Left renal cortex interstitium (tissue), 4 donors: ENCODE data around the gene CNTD1. TPM values are rescaled to one million over a fixed set of nuclear protein-coding genes. Genes with fewer than 3 reads are reported as not detected.

Experiments
- DNase-seq, 4 donors: peaks; one replicate each; pipeline ENCODE4 v3.0.0-alpha.2; 2013; ENCODE audit warnings: low read depth in 4 of 4, low spot score in 2 of 4, missing footprints in 1 of 4
- polyA plus RNA-seq, 4 donors: library from polyadenylated mRNA; unstranded; fragments of 120-200 nt; gene quantifications; one replicate each; pipeline ENCODE4 v1.2.1, GENCODE V29; 2013; ENCODE audit not compliant: insufficient read length in 4 of 4

The CNTD1 gene
- polyA plus RNA-seq, 4 donors = 0.86 to 3.8 (median 2.1) TPM

DNA sequence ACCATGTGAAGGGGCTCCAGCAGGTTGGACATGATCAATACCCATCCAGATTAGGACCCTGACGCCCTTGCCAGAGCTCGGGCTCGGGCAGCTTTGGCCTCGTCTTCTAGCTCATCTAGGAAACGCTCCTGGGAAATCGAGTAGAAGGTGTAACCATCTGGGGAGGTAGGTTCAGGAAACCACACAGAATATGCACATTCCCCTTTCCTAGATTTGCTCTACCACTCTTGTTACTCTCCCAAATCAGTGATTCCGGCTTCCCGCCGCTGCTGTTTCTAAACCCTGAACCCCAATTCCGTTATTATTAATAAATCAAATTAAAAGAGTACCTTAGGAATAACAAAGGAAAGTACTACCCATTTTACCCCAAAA is 664 bp upstream of the CNTD1 start:
- DNase-seq = no peak

- DNase-seq = no peak
Measured at GRCh38 chr17:42803074-42803883, 4.6 kb downstream of the CNTD1 start.

DNA sequence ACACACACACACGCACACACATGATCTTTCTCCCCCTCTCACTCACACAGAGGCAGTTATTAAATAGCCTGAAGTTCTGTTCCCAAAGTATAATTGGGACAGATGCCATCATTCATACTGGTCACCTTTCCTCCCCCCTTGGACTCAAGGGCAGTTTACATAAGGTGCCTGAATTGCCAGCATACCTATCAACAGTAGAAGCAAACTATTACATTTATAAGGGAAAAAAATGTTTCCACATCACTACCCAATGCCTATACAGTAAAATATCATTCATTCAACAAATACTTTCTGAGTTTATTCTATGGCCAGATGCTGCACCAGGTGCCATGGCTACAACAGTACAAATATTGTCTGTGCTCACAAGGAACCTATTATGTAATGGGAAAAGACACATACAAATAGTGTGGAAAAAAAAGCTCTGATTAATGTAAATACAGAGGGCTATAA is 6.3 kb downstream of the CNTD1 start:
- DNase-seq = no peak

DNA sequence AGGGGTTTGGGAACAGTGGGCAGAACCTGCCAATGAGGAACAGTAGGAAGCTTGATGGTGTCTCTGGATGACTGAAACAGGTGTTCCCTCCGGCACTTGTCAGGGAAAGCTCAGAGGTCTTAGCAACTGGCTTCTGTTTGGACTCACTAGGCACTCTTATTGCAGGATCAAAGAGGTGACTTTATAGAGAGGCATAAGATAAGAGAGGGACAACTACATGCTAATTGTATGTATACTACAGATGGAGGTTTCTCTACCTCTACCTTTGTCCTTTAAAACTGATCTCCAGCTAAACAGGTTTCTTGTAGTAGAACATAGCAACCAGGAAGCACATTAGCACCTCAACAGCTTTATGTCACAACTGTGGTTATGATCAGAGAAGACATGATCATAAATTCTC is 7.6 kb downstream of the CNTD1 start:
- DNase-seq = no peak

DNA sequence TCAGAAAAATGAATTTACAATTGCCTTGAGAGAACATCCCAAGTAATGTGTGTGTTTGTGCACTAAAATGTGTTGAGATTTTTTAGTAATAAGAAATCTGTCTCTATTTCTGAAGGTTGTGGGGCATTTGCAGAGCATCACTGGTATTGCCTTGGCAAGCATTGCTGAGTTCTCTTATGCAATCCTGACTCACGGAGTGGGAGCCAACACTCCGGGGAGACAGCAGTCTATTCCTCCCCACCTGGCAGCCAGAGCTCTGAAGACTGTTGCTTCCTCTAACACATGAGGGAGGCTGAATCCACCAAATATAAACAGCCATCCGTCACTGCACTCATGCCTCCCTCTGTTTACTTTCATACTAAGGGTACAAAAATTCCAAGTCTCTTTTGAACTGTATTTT is 10.6 kb downstream of the CNTD1 start:
- DNase-seq = no peak

GRCh38 chr17:42814633-42815399 is 16.2 kb downstream of the CNTD1 start:
- no peak for DNase-seq

- DNase-seq = no peak
Measured at GRCh38 chr17:42817866-42818265, 19.2 kb downstream of the CNTD1 start.

DNA sequence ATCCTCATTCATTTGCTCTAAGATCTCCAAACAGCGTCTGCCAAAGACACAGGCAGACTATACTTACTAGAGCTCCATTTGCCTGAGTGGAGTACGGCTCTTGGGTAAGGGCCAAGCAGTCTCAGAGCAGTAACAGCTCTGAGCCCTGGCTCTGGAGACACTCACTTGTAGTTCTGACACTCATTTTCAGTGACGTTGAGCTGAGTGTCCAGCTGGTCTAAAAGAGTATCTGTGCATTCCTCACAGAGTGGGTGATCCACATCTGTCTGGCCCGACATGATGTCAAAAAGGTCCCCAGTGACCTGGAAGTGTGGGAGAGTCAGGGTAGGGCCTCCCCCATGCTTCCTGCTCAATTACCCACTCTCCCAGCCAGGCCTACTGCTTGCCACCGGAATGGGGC is 19.7 kb downstream of the CNTD1 start:
- DNase-seq = no peak

- no peak for DNase-seq
Measured at GRCh38 chr17:42819939-42820535, 21.4 kb downstream of the CNTD1 start.

- DNase-seq = no peak
Measured at GRCh38 chr17:42821176-42821575, 22.5 kb downstream of the CNTD1 start.

DNA sequence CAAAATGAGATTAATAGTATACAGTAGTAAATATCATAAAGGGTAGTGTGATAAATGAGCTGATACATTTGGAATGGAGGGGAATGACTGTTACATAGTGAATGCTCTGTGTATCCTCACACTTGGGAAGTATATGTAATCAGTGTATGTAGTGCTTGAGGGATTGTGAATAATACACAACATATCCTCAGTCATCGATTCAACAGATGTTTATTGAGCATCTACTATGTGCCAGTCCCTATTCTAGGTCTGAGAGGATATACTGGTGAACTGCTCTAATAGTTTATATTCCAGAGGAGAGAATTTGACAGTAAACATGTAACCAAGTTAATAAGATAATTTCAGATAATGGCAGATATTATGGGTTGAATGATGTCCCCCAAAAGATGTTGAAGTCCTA is 28.8 kb downstream of the CNTD1 start:
- no peak for DNase-seq

- DNase-seq = no peak
Measured at GRCh38 chr17:42830971-42831370, 32.3 kb downstream of the CNTD1 start.

DNA sequence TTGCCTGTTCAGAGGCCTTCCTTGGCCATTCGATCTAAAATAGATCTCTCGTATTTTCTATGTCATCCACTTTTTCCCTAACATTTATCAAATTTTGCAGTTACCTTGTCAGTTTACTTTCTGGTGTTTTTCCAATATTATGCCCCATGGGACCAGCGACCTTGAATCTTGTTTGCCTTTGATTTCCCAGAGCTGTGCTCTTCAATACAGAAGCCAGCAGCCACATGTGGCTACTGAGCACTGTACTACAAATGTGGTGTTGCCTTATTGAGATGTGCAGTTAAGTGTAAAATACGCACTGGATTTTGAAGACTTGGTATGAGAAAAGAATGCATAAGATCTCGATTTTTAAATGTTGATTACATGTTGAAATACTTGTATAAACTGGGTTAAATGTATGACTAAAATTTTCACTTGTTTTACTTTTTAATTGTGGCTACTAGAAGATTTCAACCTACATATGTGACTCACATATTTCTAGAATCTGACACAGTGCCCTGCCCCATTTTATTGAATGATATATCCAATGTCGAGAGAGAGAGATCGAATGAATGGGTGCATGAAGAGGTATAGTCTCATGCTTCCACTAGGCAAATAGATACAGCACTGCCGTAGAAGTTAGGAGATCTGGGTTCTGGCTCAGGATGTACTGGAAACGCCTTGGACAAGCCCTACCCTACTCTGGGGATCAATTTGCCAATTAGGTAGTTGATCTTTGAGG is 33.7 kb downstream of the CNTD1 start:
- DNase-seq = no peak

DNA sequence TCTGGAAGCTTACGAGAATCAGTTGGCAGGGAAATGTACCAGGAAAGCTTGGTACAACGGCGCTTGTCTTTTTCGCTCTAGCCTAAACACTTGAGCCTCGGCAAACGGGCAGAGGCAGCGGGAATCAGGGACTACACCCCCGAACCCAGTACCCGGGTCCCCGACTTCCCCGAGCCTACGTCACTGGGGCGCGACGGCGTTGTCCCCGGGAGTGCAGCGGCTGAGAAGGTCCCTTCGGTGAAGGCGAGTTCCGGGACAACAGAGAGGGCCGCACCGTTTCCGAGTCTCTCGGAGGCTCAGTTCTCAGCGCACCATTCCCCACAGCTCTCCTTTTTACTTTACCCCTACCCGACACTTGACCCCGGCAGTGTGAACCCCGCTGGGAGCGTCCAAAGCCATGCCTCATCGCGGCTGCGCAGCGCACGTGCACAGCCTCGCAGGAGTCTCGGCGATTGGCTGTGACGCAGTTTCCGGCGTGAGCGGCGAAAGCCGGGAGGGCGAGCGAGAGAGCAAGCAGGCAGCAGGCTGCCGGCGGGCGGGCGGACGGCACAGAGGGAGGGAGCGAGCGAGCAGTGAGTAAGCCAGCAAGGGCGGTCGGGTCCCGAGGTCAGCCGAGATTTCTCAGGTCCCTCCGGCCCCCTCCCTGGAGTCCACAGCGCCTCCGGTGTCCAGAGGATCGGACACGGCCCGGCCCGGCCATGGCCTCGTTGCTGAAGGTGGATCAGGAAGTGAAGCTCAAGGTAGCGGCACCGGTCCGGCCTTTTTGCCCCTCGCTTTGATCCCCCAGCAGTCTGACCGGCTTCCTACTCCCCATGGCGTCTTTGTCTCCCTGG is 34.5 kb downstream of the CNTD1 start, which contains the start of gene PSME3:
Gene PSME3 (plus strand): TSS at position 464 of the 833 bp plus-strand sequence. CDS start 235 bp downstream, at position 699.
- peak; percentile 76 to 87 (median 80) for DNase-seq

DNA sequence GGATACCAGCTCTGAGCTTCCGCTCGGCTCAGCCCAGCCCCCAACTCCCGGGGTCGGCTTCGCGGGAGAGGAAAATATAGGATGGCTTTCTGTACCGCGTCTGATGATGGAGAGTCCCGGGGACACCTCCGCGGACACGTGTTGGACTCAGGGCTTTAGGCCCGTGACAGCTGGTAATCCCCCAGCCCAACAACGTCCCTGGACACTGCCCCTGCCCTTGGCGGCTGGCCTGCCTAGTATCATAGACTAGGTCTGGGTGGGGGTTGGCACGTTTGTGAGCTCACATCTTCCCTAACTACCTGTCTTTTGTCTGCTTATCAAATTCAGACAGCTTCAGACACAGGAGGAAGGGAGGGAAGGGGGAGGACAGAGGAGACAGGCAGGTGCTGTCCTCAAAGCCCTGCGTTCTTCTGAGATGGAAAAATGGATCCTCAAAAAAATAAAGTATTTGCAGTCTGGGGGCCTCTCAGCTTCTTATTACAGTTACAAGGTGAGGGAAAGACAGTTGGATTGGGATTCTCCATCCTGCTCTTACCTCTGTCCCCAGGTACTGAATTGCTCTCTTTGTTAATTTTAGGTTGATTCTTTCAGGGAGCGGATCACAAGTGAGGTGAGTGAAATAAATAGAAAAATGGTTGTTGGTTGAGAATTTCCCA is 35.2 kb downstream of the CNTD1 start:
- DNase-seq = no peak

DNA sequence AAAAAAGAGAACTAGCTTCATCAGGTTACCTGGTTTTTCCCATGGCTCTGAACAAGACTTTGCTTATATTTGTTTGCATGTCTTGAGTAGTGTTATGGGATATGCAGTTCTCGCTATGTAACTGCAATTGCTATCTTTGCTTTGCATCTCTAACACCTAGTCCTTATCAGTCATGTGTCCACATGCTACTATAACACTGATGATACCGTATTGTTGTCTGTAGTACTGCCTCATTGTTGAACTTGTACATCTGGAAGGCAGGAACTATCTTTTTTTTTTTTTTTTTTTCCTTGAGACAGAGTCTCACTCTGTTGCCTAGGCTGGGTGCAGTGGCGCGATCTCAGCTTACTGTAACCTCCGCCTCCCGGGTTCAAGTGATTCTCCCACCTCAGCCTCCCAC is 37.1 kb downstream of the CNTD1 start:
- no peak for DNase-seq

- no peak for DNase-seq
Measured at GRCh38 chr17:42841975-42842685, 43.5 kb downstream of the CNTD1 start.

GRCh38 chr17:42843358-42843934 is 44.8 kb downstream of the CNTD1 start:
- DNase-seq = peak in 1 of 4 donors; percentile 61
